Measurements from ENCODE around the gene FSHB.

FSHB gene

DNA sequence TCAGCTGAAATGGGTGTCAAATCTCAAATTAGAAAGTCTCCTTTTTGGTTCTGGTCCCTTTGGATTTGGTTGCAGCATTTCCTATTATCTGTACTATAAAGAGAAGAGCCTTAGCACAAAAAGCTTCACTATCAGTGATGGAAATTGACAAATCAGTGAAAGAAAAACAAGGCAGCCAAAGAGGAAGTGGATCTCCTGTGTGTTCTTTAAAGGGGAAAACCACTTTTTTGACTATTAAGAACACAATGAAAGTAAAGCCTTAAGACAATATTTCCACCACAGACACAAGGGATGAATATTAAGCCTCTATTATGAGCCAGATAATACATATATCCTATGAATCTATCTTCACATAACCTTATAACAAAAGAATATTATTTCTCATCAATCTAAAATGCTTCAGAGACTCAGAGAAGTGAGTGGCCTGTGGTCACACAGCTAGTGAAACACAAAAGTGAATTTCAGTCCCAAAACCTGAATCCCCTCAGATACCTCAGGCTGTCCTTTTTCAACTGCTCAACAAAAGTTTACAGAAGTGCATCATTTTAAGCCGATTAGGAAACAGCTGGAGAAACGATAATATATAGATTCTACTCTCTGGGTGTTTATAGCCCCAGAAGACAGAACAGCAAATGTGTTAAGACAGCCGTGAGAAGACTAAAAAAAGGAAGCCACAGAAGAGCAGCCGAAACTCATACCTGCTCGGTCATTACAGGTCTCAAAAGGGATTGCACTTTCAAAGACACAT, 24.4 kb upstream of the FSHB start:
- peak; percentile 20 for DNase-seq (ENCODE audit: low spot score)
- TF ChIP-seq CTCF (IDR thresholded peaks at IDR 0.05; ENCODE audit: borderline replicate concordance, control extremely low read depth, extremely low read depth, insufficient read depth, missing control alignments), result no peak
- in situ Hi-C loops (cut with MboI; ENCODE audit: low sequenced_read_pairs, unreplicated experiment), result no loop called here

- TF ChIP-seq CTCF (IDR thresholded peaks at IDR 0.05; ENCODE audit: borderline replicate concordance, control extremely low read depth, extremely low read depth, insufficient read depth, missing control alignments), result no peak
- in situ Hi-C loops (cut with MboI; ENCODE audit: low sequenced_read_pairs, unreplicated experiment), result no loop called here
- peak; percentile 7 for DNase-seq (ENCODE audit: low spot score)
These were observed 20.5 kb upstream of the FSHB start for GRCh38 chr11:30210357-30210756.

DNA sequence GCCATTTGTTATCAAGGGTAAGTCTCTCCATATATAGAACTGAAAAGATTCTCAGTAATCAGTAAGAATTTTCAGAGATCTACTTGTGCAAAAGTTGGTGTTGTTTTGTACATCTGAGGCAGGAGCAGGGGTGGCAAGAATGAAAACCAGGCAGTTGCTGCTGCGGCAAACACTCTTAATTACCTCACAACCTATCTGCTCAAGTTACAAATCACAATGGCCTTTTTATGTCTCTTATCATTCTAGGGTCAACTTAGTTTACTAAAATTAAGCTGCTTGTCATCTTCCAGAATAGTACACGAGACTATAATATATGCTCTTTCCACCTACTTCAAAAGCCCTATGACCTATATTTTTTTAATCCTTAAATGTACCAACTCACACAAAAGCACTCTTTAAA, 14.3 kb upstream of the FSHB start:
- TF ChIP-seq CTCF (IDR thresholded peaks at IDR 0.05; ENCODE audit: borderline replicate concordance, control extremely low read depth, extremely low read depth, insufficient read depth, missing control alignments), result no peak
- in situ Hi-C loops (cut with MboI; ENCODE audit: low sequenced_read_pairs, unreplicated experiment), result no loop called here
- DNase-seq (ENCODE audit: low spot score), result no peak

DNA sequence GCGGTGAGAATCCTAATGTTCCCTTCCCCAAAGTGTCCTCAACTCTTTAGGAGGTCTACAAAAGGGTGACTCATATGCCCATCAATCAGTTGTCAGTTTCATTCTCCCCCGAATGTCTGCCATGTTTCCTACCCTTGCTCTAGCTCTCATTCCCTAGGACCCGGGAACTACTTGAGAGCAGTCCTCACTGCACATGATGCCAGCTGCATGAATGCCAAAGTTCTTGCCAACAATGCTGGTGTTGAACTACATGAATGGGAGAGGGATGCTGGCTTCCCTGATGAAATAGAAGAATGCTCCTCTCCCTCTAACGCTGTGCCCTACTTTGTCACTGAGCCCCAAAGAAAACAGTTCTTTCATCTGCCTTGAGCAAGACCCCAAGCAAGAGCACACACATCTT, 12.5 kb upstream of the FSHB start:
- DNase-seq (ENCODE audit: low spot score), result no peak
- no peak for TF ChIP-seq CTCF (IDR thresholded peaks at IDR 0.05; ENCODE audit: borderline replicate concordance, control extremely low read depth, extremely low read depth, insufficient read depth, missing control alignments)
- in situ Hi-C loops (cut with MboI; ENCODE audit: low sequenced_read_pairs, unreplicated experiment), result no loop called here

DNA sequence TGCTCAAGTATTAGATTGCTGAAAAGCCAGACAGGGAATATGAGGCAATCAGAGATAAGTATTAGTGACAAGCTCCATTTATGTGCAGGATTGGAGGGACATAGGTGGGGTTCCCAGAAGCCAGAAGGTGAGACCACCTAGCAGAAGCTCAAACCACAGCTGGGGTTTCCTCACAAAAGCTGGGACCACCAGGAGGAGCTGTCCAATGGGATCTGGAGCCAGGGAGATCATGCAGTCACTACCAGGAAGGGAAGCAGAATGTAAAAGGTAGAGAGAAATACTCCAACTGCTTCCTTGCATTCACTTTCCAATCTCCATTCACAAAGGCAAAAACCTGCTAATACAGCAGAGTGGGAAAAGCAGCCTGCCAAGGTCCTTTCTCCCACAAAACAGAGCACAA, 5.2 kb upstream of the FSHB start:
- DNase-seq (ENCODE audit: low spot score), result no peak
- TF ChIP-seq CTCF (IDR thresholded peaks at IDR 0.05; ENCODE audit: borderline replicate concordance, control extremely low read depth, extremely low read depth, insufficient read depth, missing control alignments), result no peak
- in situ Hi-C loops (cut with MboI; ENCODE audit: low sequenced_read_pairs, unreplicated experiment), result no loop called here

GRCh38 chr11:30228323-30228884, 2.4 kb upstream of the FSHB start:
- TF ChIP-seq CTCF (IDR thresholded peaks at IDR 0.05; ENCODE audit: borderline replicate concordance, control extremely low read depth, extremely low read depth, insufficient read depth, missing control alignments), result no peak
- DNase-seq (ENCODE audit: low spot score), result no peak
- in situ Hi-C loops (cut with MboI; ENCODE audit: low sequenced_read_pairs, unreplicated experiment), result no loop called here

Data from GM13976 (cell line).